GM21367 (cell line): ENCODE results near the gene ANKRD17.
"Not testable (repeated sequence)": the region's sequence is repeated elsewhere in the genome, so short reads cannot be mapped to it uniquely, and the experiment has no call there.

ENCODE experiments used
- ATAC-seq: cut with Tn5 transposase; IDR thresholded peaks from one replicate; pipeline ENCODE4 v1.9.1; 2021; ENCODE audit not compliant: unreplicated experiment

The ANKRD17 gene

DNA sequence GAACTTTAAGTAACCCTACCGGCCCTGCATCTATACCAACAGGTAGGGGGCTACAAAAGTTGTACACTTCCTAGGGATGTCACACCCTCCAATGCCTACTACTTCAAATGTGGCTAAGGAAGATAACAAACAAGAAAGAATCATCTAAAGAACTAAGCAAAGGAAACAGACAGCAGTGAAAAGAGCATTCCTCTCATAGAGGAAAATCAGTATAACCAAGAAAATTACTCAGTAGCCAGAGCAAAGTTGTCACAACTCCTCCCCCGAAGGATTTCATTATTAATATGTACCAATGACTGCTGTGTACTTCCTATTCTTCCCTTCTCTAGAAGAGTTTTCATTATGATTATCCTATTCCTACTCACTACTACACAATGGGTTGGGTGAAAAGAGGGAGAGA, 12.6 kb downstream of the ANKRD17 start:
- ATAC-seq = no peak

DNA sequence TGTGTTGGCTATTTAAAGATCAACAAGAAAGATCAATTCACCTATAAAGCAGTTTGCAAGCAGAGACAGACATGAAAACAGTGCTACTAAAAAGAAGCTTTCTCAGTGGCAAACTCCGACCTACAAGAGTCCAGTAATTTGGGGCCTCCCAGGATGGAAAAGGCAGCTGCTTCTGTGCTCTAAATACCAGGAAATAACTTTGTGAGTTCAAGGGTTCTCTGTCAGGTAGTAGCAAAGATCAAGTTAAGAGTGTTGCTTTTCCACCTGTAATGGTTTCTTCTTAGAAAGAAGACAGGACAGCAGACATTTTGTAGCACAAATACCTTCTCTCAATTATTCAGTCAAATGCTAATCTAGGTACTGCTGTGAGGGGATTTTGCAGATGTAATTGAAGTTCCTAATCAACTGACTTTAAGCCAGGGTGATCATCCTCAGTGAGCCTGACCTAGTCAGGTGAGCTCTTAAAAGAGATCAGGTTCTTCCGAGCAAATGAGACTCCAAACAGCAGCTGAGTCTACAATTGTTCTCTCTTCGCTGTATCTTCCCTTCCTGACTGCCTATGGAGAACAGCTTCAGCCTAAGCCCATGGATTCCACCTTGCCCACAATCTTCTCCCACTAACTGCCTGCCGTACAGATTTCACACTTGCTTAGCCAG, 13.5 kb downstream of the ANKRD17 start:
- ATAC-seq = no peak

DNA sequence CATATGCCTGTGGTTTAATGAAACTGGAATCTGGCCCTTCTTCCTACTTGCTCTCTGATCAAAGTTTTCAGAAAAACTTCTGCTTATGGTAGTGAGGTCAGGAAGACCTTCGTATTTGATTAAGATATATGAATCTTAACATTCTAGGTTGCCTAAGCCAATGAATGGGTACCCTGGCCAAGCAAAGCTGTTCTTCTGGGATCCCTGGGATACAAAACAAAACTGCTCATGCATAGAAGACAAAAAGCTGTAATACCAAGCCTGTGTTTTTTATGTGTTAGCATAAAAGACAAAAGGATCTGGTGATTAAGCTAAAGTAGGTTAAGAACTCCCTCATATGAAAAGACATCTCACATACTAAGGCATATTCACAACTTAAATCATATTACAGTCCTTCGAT, 21.6 kb downstream of the ANKRD17 start:
- no peak for ATAC-seq

DNA sequence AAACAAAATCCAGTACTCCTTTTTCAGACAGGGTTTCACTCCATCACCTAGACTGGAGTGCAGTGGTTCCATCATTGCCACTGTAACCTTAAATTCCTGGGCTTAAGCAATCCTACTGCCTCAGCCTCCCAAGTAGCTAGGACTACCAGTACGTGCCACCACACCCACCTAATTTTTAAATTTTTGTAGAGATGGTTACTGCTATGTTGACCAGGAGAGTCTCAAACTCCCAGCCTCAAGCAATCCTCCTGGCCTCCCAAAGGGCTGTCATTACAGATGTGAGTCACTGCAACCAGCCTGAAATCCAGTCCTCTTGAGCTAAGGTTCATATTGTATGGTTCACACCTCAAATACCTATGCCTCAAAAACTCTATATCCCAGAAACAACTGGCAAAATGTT, 22.4 kb downstream of the ANKRD17 start:
- no peak for ATAC-seq

DNA sequence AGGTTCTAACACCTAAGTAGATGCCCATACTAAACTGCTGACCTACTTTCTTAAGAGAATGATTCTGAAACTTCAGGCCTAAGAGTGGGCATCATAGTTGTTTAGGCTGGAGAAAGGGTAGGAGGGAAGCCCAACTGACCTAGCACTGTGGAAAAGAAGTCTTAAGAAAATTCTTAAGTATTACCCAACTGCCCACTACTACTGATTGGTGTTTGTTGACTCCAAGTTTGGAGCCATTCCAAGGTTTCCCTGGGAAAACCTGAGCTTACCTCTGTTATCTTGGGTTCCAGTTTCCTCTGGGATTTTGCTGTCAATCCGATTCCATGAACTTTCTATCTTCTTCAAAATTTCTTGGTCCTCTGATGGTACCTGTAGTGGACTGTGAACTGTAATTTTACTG, 23.9 kb downstream of the ANKRD17 start:
- no peak for ATAC-seq

DNA sequence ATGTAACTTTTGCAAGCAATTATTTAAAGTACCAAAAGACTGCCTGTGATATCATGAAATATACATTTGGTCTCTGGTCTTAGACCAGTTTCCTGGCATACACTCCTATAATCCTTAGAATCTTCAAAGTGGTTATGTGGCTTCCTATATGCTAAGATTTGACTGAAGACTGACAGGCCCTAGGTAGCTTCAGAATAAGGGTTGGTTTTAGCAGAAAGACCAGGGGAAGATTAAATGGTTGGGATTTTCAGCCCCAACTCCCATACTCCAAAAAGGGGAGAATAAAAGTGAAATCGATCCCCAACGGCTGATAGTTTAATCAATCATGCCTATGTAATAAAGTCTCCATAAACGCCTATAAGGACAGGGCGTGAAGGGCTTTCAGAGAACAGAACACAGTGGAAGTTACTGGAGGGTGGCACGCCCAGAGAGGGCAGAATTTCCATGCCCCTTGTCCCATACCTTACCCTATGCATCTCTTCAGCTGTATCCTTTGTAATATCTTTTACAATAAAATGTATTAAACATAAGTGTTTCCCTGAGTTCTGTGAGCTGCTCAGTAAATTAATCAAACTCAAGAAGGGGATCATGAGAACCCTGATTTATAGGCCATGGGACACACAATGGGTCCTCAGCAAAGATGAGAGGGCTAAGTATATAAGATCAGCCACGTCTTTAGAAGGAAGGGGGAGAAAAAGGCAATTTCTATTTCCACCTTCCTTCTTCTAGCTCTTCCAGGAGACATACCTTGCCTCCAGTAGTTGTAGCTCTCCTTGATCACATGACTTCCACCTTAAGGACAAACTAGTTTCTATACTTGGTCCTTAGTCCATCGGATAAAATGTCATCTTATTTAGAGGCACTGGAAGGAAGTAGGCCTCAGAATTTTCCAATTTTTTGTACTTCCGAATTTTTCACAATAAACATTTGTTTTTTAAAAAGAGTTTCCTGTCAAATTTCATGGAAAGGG, 26.8 kb downstream of the ANKRD17 start:
- ATAC-seq = no peak

DNA sequence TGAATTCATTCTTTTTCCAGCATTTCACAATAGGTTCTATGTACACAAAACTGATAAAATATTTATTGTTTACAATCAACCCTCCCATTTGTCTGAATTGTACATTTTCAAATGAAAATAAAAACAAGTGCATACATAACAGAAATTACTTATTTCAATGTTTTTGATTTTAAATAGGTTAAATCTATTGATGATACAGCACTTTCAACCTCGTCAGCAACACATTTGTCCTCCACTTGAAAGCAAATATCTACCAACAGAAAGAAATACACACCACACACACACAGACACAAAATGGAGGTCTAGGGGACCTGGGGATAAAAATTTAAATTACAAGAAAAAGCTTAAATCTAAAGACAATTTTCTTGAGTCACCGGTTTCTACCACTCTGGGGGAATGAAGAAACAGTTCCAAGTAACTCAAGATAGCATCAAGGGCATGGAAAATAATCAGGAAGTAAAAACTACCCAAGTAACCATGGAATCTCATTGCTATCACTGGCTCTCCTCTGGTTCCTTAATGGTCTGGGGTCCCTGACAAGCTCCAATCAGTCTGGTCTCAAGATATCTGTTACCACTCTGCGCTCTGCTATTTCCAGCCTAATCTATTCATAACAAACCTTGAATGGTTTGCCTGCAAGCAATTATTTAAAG, 27.6 kb downstream of the ANKRD17 start:
- no peak for ATAC-seq

DNA sequence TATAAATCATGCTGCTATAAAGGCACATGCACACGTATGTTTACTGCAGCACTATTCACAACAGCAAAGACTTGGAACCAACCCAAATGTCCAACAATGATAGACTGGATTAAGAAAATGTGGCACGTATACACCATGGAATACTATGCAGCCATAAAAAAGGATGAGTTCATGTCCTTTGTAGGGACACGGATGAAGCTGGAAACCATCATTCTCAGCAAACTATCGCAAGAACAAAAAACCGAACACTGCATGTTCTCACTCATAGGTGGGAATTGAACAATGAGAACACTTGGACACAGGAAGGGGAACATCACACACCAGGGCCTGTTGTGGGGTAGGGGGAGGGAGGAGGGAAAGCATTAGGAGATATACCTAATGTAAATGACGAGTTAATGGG, 29.8 kb downstream of the ANKRD17 start:
- ATAC-seq = not testable (repeated sequence)

DNA sequence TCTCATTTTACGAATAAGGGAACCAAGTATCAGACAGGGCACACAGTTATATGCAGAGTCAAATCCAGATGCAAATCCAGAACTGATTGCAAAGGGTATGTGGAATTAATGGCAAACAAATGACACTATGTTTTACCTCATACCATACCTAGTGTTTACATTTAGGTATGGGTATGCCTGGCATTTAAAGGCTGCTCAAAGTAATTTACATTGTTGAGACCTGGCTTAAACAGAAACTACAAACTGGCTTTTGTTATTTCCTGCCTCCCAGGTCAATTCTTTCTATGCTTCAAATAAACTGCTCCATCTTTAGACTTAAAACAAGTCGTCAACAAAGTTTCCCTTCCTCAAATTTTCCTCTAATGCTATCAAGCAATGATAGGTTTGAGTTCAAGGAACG, 33.7 kb downstream of the ANKRD17 start:
- no peak for ATAC-seq

DNA sequence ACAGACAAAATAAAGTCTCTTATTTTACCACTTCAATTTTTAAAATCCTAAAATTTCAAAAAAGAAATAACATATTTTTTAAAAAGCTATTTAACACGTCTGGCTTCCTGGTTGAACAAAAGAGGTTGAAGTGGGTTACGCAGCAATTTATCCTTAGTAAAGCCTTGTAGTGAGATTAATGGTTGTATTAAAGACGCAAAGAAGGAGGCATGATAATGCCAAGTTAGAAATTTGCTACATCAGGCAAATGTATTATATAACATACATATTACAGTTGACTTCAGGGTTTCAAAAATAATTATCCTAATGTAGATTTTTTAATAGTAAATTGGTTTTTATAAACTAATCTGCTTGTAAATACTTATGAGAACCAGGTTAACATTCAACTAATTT, 35.3 kb downstream of the ANKRD17 start:
- ATAC-seq = no peak

DNA sequence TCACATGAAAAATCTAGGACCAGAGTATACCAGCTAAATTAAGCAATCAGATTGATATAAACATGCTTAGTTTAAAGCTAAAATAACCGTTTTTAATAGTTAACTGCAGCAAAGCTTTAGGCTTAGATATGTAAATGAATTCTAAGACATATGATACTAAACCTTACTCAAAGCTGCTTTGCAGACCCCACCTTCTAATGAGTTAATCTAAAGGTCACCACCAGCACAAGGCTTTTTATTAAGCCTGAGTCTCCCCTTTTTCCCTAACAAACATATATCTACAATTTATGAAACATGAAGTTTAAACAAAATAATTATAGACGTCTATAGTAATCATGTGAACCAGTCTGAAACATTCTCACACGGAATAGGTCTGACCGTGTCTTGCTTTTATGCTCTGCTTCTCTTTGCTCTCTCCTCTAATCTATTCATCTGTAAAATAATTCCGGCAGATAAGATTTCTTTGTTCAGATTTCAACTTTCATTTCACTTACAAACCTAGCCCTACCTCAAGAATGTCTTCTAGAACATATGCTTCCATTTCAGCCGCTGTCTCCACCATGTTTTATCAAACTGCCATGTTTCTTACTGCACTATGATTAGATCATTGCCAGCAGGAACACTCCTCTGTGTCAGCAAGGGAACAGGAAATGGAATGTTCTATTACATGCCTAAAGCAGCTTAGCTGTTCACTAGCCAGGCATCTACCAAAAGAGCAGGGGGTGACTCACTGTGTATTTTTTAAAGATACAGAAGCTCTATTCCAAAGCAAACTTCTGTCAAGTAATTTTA, 35.9 kb downstream of the ANKRD17 start:
- ATAC-seq = peak; percentile 96

DNA sequence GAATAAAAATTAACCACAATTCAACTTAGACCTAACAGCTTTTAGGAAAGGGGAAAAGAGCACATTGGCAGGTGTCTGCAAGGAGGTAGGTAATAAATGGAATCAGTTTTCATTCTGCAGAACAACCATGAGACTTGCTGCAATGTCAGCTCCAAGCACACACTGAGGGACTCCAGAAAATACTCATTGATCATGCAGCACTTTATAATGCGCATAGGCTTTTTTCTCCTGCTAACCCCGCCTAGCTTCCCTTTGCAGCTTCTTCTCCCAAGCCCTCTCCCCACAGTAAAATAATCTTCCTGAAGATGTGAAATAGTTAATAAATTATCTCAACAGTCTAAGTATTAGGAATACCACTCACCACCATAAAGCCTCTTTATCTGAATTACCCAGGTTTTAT, 36.9 kb downstream of the ANKRD17 start:
- no peak for ATAC-seq

DNA sequence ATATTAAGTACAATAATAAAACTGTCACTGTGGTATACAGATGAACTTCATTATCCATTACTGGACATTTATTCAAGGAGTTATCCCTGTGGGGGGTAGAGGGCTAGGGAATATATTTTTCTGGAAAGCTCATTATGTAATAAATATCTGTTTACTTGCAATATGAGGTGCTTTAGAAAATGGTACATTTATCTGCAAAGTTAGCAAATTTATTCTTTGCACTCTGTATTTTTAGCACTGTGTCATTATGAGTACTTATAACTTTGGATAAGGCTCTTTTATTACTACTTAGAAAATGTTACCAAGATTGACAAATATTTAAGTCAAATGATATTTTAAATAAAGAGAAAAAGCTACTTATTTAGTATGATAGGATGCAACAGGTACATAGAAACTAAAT, 37.8 kb downstream of the ANKRD17 start:
- no peak for ATAC-seq

DNA sequence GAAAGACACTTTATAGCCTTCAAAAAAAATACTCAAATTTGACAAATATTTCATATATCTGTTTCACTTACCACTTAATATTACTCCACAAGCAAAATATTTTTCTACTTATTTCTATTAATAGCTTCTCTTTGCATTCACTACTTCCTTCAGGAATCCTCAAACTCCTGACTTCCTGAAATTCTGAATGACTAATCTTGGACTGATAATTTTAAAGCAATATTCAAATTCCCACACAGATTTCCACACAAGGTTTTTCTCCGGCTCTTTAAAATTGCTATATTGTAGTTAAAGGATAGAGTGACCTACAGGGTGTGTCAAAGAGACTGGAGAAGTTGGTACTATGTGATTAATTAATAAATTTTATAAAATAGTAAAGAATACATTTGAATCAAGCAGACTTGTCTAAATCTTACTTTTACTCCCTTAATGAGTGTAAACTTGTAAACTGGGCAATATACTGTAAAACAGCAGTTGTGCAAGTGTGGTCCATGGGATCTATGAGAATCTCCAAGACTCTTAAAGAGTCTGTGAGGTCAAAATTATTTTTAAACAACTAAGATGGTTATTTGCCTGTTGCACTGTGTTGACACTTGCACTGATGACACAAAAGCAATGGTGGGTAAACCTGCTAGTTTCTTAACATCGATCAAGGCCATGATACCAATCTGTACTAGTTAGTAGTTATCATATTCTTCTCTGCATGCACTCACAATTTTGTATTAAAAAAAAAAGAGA, 44.5 kb downstream of the ANKRD17 start:
- no peak for ATAC-seq

DNA sequence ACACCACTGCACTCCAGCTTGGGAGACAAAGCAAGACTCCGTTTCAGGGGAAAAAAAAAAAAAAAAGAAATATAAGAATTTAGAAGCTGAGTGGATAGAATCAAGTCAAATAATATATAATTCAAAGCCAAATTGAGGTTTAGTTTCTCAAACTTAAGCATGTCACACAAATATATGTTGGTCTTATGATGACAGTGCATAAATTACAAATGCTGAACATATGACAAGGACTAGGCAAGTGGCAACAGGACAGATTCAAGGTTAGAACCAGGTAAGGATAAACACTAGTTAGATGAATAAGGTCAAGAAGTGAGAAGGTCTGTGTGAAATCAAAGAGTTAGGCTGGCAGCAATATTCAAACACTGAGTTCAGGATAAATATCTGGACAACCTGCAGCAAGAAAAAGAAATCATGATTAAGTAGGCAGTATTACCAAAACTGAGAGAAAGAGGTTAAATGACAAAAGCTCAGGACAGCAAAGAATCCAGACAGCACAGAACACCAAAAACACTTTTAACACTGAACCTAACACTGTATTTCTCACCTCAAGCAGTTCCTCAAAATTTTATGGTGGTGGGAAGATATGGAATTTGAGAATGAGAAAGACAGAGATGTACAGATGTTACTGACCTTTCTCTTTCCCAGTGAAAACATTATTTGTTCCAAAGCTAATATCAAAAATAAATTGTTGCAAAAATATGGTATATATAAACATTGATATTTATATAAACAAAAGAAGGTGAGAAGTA, 45.4 kb downstream of the ANKRD17 start:
- no peak for ATAC-seq

DNA sequence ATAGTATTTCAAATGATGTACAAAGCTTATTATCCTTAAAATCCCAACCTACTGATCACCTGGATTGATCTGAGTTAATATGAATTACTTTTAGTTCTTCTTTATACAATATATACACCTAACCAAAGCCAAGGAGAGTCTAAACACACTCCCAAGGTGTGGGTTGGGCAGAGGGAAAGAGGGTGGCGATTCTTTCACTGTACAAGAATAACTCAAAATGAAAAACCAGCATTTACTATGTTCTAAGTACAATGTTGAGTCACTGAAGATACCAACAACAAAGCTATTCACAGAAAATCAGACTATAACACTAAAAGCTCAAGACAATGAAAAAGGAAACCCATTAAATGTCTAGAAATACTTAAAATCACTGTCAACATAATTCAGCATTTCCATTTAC, 46.6 kb downstream of the ANKRD17 start:
- ATAC-seq = no peak

DNA sequence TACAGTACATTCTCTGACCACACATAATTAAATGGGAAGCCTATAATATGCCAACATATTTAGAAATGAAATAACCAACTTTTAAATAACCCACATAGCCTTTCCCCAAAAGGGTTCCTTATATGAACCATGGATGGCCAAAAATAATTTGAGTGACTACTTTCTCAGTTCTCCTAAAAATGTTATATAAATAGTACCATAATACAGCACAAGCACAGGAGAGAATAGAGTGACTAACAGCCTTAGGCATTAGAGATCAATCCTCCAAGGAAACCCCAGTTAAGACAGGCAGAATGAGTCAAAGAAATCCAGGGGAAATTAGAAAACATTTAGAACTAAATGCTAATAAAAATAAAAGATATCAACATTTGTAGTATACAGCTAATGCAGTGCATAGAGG, 50.2 kb downstream of the ANKRD17 start:
- ATAC-seq = no peak

DNA sequence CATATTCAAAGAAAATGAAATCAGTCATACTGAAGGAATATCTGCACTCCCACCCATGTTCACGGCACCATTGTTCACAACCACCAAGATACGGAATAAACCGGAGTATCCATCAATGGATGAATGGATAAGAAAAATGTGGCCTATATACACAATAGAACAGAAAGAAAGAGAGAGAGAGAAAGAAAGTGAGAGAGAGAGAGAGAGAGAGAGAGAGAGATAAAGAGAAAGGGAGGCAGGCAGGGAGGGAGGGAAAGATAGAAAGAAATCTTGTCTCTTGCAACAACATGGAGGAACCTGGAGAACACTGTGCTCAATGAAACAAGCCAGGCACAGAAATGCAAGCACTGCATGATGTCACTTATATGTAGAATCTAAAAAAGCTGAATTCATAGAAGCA, 52.4 kb downstream of the ANKRD17 start:
- ATAC-seq = no peak

DNA sequence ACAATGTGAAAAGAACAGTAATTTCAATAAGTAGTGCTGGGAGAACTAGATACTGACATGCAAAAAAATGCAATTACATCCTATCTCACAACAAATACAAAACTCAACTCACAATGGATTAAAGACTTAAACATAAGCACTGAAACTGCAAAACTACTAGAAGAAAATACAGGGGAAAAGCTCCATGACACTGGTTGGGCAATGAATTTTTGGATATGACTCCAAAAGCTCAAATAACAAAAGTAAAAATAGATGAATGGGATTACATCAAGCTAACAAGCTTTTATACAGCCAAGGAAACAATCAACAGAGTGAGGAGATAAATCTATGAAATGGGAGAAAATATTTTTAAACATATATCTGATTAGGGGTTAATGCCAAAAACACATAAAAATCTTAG, 53.1 kb downstream of the ANKRD17 start:
- ATAC-seq = no peak

DNA sequence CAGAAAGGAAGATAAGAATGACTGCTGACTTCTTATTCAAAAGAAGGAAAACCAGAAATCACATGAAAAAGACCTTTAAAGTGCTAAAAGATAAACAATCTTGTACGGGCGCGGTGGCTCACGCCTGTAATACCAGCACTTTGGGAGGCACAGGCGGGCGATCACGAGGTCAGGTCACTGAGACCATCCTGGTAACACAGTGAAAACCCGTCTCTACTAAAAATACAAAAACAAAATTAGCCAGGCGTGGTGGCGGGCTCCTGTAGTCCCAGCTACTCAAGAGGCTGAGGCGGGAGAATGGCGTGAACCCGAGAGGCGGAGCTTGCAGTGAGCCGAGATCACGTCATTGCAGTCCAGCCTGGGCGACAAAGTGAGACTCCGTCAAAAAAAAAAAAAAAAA, 54.6 kb downstream of the ANKRD17 start:
- ATAC-seq = not testable (repeated sequence)
